IPS-NIHi11 (cell line): Measurements from ENCODE around the gene AZU1.

ENCODE experiments used
- DNase-seq: peaks from one replicate; pipeline ENCODE4 v3.0.0; 2012; ENCODE audit warnings: mixed read lengths, low spot score

The AZU1 gene, protein sequence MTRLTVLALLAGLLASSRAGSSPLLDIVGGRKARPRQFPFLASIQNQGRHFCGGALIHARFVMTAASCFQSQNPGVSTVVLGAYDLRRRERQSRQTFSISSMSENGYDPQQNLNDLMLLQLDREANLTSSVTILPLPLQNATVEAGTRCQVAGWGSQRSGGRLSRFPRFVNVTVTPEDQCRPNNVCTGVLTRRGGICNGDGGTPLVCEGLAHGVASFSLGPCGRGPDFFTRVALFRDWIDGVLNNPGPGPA

DNA sequence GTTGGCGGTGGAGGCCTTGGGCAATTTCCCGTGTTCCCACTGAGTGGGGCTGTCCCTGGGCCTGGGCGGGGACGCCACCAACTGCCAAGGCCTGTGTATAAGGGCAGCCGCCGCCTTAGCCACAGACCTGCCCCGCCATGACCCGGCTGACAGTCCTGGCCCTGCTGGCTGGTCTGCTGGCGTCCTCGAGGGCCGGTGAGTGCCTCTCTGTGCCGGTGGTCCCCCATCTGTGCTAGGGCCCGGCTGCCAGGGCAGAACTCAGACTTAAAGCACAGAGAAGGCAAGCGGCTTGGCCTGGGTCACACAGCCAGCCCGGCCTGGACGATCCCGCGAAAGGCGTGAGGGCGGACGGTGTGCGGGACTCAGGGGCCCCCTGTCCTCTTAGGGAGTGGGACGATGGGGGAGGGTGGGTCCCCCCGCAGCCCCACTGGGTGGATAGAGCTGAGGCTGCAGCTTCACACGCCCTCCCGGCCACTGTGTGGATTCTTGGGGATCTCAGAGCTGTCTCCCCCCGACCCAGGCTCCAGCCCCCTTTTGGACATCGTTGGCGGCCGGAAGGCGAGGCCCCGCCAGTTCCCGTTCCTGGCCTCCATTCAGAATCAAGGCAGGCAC, at the start of gene AZU1:
AZU1 (plus strand) TSS at position 128 of the 612 bp plus-strand sequence; CDS start at position 138, 10 bp downstream.
- no peak for DNase-seq

DNA sequence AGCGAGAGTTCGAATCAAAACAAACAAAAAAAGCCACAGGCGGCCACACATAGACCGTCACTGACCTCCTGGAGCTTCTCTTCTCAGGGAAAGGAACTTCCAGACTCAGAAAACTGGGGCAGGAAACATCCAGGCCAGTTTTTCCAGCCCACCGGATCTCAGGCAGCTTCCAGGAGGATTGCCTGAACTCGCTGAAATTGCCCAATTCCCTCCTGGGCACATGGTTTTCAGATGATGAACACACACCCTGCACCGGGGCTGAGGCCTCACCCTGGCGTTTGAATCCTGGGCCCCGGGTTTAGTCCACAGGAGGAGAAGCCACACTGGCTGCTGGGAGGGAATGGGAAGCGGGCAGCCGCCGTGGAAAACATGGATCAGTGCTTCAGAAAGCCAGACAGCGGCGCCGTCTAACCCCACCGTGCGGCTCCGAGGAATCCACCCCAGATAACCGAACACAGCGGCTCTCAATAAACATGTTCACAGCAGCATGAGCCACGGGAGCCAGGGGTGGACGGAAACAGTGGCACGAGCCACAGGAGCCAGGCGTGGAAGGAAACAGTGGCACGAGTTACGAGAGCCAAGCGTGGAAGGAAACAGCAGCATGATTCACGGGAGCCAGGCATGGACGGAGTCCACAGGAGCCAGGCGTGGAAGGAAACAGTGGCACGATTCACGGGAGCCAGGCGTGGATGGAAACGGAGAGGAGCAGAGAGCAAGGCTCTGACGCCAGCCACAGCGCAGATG, 48.6 kb upstream of the AZU1 start:
- DNase-seq: peak; percentile 26

DNA sequence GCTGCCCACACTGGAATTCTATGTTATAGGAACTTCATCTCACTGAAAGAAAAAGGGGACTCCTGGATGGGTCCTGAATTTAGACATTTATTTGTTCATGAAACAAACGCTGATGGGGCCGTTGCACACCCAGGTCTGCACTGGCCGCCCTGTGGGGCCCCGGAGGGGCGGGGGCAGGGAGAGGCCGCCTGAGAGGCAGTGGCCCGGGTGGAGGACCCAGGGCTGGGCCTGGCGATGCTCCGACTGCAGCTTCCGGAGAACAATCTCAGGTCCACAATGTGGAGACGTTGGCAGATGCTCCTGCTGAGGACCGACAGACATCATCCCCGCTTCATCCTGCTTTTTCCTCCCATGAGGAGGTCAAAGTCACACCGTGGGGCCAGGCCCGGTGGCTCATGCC, 46.7 kb upstream of the AZU1 start:
- DNase-seq: no peak

DNA sequence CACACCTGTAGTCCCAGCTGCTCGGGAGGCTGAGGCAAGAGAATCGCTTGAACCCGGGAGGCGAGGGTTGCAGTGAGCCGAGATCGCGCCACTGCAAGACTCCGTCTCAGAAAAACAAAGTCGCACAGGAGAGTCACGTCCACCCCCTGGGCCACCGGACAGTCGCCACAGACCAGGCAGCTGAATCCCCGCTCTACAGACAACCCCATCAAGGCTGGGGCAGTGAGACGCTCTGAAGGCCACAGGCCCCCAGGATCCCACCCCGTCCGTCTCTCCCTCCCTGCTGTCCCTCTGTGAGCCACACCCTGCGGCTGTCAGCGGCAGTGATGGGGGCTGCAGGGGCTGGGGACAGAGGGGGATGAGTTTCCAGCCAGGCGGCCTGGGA, 45.8 kb upstream of the AZU1 start:
- DNase-seq: peak; percentile 23

DNA sequence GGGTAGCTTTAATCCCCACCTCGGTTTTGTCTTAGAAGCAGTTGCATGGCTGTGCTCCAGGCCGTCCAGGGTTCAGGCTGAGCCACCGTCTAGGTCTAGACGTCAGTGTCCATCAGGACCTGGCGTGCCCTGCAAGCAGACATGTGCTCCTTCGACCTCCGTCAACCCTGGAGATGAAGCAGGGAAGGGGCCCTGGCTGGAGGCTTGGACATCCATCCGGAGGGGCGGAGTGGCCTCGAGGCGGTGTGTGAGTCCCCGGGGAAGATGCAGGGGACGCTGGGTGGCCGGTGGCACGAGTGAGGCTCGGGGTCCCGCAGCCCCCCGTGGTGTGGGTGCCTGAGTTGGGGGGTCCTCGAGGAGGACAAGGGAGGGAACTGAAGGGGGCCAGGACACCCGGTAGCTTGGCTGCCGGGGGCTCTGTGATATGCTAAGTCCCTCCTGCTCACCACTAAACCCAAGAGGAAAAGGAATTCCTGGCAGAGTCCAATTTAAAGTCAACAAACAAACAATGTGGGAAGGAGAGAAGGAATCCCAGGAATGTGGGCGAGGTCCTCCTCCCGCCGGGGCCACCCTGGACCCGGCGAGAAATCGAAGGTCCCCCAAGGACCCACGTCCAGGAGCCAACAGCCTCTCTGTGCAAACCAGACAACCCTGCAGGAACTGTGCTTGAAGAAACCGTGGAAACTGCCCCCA, 45.3 kb upstream of the AZU1 start:
- DNase-seq: peak; percentile 72

DNA sequence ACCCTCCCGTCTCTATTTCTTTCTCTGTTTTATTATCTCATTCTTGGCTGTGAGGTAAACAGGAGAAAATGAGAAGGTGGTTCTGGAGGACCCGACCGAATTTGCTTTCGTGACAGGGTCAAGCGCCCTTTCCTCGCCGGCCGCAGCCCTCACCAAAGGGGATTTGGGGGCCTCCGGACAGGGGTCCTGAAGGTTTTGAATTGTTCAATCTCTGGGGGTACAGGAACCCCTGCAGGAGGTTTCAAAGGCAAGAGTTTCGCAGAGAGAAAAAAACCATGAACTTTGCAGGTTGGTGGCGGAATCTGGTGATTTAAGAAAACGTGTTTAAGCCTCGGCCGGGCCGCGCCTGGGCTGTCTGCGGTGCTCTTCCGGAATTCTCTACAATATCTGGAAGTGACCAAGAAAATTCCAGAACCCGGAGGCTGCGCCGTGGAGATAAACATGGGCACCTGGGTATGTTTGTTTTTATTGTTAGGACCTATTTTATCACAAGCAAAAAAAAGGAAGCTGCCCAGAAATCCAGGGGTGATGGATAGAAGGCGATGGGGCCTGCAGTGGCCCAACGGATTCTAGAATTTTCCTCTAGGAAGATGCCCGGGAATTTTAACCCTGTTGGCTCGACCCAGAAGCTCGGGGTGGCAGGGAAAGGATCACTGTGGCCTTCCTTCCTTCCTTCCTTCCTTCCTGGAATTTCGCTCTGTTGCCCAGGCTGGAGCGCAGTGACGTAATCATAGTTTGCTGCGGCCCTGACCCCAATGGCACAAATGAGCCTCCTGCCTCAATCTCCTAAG, 44.6 kb upstream of the AZU1 start:
- no peak for DNase-seq

DNA sequence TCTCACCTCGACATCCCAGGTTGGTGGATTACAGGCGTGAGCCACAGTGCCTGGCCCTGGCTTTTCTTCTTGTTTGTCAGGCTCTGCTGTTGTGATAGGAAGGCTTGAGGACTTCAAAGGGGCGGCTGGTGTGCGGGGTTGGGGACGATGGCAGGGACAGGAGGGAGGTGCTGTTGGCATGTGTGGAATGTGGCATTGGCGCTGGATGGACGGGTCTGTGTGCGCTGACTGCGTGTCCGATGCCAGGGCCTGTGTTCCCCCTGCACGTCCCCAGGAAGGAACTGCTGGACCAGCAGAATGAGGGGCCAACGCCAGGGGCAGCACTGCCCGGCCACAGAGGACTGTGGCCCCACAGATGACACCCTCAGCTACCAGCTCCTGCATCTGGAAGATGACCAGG, 43.1 kb upstream of the AZU1 start:
- DNase-seq: no peak

DNA sequence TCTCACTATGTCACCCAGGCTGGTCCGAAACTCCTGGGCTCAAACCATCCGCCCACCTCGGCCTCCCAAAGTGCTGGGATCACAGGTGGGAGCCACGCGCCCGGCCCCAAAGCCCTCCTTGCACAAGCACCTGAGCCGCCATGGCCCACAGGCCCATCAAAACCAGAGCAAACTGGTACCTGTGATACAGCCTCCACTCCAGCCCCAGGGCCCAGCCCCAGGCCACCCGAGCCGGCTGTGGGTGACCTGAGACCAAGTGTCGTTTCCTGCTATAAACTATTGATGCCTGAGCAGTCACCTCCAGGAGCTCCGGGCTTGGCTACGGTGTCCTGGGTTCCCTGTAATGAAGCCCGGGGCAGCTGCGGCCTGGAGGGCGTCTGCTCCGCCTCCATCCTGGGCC, 40.1 kb upstream of the AZU1 start:
- no peak for DNase-seq

DNA sequence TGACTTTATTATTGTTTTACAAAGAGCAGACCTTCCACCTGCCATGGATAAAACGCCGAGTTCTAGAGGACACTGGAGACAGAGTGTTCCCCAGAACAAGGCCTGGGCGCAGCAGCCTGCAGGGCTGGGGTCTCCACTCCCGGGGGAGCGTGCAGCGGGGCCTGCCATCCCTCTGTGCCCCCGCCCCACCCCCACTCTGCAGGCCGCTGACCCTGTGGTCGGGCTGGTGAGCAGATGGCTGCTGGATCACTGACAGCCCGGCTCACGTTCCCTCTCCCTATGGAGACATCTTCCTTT, 39.0 kb upstream of the AZU1 start:
- DNase-seq: no peak

DNA sequence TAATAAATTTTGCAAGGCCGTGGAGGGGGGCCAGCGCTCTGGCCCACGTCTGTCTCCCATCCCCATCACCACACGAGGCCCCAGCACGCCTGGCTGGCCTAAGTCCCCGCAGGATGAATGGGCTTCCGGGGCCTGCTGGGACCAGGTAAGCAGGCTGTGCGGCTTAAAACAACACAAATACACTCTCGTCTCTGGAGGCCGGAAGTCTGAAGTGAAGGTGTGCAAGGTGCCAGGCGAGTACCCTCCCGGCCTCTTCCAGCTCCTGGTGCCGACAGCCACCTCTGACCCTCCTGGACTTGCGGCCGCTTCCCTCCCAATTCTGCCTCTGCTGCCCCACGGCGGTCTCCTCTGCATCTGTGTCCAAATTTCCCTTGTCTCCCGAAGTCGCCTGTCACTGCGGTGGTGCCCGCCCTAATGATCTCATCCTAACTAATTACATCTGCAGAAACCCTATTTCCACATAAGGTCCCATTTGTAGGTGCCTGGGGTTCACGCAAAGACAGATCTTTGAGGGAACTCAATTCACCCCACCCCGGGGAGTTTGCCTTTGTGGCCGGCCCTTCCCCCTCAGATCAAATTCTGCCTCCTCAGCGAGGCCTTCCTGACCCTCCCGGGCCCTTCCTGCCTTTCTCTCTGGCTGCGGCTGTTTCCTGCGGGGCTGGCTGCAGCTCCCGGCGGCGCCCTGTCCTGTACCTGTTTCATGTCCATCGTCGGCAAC, 38.5 kb upstream of the AZU1 start:
- DNase-seq: no peak

DNA sequence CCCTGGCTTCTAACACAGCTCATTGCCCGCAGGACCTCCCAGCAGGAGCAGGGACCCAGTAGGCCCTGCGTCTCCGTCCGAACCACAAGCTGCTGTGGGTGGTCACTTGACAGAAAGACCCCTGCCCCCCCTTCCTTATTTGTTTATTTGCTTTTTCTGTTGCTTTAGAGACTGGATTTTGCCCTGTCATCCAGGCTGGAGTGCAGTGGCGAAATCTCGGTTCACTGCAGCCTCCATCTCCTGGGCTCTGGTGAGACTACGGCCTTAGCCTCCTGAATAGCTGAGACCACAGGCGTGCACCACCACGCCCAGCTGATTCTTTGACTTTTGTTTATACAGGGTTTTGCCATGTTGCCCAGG, 38.0 kb upstream of the AZU1 start:
- no peak for DNase-seq

DNA sequence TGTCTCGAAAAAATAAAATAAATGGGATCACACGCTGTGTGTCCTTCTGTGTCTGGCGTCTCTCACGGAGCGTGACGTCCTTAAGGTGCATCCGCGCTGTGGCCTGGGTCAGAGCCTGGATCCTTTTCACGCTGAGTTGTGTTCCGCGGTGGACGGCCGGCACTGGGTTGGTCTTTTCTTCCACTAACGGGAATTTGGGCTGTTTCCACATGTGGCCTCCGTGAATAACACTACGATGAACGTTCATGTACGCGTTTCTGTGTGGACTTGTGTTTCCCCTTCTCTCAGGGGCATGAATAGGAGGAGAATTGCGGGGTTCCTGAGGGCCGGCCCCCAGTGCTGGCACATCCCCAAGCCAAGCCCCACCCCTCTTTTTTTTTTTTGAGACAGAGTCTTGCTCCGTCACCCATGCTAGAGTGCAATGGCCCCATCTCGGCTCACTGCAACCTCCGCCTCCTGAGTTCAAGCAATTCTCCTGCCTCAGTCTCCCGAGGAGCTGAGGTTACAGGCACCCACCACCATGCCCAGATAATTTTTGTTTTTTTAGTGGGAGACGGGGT, 36.5 kb upstream of the AZU1 start:
- DNase-seq: no peak

DNA sequence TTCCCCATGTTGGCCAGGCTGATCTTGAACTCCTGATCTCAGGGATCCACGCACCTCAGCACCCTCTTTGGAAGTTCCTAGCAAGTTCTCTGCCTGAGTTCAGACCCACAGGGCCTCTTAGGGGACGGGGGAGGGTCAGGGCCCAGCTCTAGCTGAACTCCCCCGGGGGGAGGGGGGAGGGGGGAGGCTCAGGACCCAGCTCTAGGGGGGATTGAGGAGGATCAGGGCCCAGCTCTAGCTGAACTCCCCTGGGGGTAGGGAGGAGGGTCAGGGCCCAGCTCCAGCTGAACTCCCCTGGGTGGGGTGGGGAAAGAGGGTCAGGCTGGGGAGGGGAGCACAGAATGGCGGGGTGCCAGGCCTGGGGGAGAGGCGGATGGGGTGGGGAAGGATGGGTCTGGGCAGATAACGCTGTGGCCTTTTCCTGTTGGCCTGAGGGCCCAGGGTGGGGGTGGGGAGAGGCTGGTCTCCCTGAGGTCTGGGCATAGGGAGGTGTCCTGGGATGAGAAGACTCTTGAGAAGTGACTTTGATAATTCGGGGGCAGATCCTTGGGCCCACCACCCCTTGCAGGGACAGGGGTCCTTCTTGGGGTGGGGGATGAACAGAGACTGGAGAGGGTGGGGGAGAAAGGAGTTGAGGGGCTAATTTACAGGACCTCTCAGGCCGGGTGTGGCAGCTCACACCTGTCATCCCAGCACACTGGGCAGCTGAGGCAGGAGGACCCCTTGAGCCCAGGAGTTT, 35.9 kb upstream of the AZU1 start:
- no peak for DNase-seq

DNA sequence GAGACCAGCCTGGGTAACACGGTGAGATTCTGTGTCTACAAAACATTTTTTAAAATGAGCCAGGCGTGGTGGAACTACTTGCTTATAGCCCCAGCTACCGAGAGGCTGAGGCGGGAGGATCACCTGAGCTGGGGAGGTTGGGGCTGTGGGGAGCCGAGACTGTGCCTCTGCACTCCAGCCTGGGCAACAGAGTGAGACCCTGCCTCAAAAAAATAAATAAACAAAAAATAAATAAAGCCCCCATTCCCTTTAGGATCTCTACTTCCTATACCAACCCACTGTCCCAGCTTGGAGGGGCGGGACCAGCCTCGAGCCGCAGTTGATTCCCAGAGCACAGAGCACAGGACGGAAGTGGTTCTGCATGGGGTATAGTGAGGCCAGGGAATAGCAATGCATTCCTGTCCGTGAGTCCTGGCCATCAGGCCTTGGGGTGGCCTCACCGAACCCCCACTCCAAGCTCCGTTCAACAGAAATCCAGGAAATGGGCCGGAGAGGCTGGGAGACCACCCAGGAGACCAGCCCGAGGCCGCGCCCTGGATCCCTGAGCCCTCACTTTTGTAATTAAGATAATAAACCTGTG, 35.2 kb upstream of the AZU1 start:
- DNase-seq: no peak

DNA sequence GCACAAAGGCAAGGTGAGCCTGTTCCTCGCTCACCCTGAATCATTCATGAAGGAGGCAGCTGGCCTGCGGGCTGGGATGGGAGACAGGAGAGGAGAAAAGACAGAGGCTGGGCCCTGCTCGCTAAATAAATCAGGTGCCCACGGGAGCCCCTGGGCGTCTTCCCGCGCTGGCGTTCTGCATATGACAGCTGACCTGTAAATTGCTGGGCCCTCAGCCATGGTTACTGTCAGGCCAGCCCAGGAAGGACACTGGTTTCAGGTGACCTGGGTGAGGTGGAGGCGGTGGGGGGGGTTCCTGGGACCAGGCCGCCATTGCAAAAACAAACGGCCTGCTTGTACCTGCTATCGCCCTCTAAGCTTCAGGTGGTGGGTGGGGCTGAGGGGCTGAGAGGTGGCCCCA, 33.8 kb upstream of the AZU1 start:
- DNase-seq: no peak

DNA sequence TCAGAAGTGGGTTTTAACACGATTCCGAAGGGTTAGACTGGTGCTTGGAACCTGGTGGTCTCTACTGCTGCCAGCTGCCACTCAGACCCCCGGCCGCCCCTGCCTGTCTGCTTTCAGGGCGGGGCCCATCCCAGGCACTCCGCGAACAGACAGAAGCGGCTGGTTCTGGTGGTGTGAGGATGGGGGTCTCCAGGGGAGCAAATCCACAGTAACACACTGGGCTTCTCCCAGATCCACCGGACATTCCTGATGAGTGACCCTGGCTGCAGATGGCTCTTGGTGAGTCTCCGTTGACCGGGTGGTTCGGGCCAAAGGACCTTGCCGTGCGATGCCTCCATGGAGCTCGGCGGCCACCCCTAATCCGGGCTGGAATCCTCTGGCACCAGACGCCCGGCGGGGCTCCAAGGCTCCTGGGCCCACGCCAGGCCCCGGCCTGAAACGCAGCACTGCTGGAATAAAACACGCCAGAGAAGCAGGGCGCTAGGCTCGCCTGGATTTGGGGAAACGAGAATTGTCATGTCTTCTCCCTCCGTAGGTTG, 32.5 kb upstream of the AZU1 start:
- no peak for DNase-seq

DNA sequence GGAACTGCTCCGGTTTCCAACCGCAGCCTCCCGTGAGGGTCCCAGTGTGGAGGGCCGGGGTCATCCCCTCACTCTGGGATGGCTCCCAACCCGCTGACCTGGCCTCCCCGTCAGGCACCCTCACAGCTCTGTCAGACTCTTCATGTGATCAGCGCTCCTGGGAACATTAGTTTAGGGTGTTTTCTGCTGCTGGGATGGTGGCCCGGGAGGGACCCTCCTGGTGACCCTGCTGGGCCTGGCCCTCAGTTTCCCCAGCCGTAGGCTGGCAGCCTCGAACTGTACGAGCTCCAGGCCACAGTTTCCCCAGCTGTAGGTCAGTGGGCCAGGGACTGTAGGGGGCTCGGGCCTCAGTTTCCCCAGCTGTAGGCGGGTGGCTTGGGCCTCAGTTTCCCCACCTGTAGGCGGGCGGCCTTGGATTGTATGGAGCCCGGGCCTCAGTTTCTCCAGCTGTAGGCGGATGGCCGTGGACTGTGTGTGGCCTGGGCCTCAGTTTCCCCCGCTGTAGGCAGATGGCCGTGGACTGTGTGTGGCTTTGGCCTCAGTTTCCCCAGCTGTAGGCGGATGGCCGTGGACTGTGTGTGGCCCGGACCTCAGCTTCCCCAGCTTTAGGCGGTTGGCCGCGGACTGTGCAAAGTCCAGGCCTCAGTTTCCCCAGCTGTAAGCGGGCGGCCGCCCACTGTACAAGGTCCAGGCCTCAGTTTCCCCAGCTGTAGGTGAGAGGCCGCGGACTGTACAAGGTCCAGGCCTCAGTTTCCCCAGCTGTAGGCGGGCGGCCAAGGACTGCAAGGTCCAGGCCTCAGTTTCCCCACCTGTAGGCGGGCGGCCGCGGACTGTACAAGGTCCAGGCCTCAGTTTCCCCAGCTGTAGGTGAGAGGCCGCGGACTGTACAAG, 31.7 kb upstream of the AZU1 start:
- no peak for DNase-seq

DNA sequence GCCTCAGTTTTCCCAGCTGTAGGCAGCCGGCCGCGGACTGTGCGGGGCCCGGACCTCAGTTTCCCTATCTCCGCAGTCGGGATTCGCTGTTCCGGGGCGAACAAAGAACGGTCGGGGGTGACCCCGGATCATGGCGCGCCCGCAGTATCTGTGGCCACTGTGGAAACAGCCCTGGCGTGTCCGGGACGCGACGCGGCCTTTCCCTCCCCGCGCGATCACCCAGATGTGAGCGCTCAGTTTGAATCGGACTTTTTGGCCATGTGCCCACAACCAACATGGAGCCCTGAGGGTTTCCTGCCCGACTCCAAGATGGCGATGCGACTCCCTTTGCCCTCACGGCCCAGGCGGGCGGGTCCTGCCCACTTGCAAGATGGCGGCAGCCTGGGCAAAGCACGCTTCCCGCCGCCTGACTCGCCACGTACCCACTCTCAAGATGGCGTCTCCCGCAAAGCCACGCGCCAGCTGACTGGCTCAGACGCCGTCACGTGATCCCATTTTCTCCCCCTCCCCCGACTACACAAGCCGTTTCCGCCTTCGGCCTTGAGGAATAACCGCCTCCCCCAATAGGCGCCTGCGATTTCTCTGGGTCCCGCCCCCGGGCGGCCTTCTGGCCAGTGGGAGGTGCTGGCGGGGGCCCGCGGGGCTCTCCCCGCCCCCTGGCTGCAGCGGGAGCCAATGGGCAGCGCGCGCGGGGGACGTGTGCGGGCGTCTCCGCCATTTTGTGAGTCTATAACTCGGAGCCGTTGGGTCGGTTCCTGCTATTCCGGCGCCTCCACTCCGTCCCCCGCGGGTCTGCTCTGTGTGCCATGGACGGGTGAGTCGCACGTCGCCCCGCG, 30.7 kb upstream of the AZU1 start, which contains the start of gene PTBP1:
PTBP1 (plus strand) TSS at position 761 of the 836 bp plus-strand sequence; CDS start at position 807, 46 bp downstream.
- peak; percentile 95 for DNase-seq
